ENCODE results near the gene DEFB131A. TPM values are rescaled to one million over a fixed set of nuclear protein-coding genes. Genes with fewer than 3 reads are reported as not detected.

Gene DEFB131A
- total RNA-seq, result not detected

GRCh38 chr4:9444114-9444513, at the start of gene DEFB131A:
Gene DEFB131A (plus strand): TSS chr4:9444414. CDS start chr4:9444534, 120 bp downstream.

Small RNA genes lying within 50 kb of the gene (small RNA-seq; reads per million reads assigned to genes)
- gene RNA5SP153, result 0 reads per million in 2 donors

Other genes starting within 250 kb of the DEFB131A start
- not detected for gene USP17L10, start 233.8 kb upstream of the DEFB131A start, total RNA-seq
- gene USP17L11, start 229.0 kb upstream of the DEFB131A start, total RNA-seq, result not detected
- not detected for gene USP17L12, start 224.3 kb upstream of the DEFB131A start, total RNA-seq
- not detected for gene USP17L13, start 219.5 kb upstream of the DEFB131A start, total RNA-seq
- gene USP17L15, start 210.0 kb upstream of the DEFB131A start, total RNA-seq, result not detected
- not detected for gene USP17L17, start 200.5 kb upstream of the DEFB131A start, total RNA-seq
- gene USP17L18, start 195.8 kb upstream of the DEFB131A start, total RNA-seq, result not detected
- gene USP17L19, start 191.0 kb upstream of the DEFB131A start, total RNA-seq, result not detected
- not detected for gene USP17L20, start 186.3 kb upstream of the DEFB131A start, total RNA-seq
- gene USP17L21, start 181.5 kb upstream of the DEFB131A start, total RNA-seq, result not detected
- not detected for gene USP17L22, start 176.8 kb upstream of the DEFB131A start, total RNA-seq
- gene USP17L24, start 119.2 kb upstream of the DEFB131A start, total RNA-seq, result not detected
- gene USP17L25, start 114.5 kb upstream of the DEFB131A start, total RNA-seq, result not detected
- not detected for gene USP17L26, start 109.8 kb upstream of the DEFB131A start, total RNA-seq
- not detected for gene USP17L5, start 105.0 kb upstream of the DEFB131A start, total RNA-seq
- not detected for gene USP17L27, start 100.3 kb upstream of the DEFB131A start, total RNA-seq
- gene USP17L28, start 95.5 kb upstream of the DEFB131A start, total RNA-seq, result not detected
- not detected for gene USP17L29, start 90.8 kb upstream of the DEFB131A start, total RNA-seq
- not detected for gene USP17L30, start 81.3 kb upstream of the DEFB131A start, total RNA-seq

Measured in melanocyte of skin (primary cell).